ENCODE results near the gene CSGALNACT2.
A peak's percentile ranks its signal among the peaks of the same experiment; 100 is the strongest.
"Not testable (repeated sequence)": the region's sequence is repeated elsewhere in the genome, so short reads cannot be mapped to it uniquely, and the experiment has no call there.

The CSGALNACT2 gene

GRCh38 chr10:43138021-43138756 is at the start of gene CSGALNACT2:
CSGALNACT2 (plus strand) TSS chr10:43138445; CDS start chr10:43155150, 16,705 bp downstream.
- H3K27me3 ChIP-seq (ENCODE audit: low read depth): no peaks in the 10 kb centered on the region
- H3K4me1 ChIP-seq: peaks cover 18% of the 10 kb centered on the region
- peak within 1 kb of the TSS; percentile 66 for H3K4me3 ChIP-seq
- H3K9me3 ChIP-seq: no peaks in the 10 kb centered on the region
- peak; percentile 84 to 87 for DNase-seq (ENCODE audit: low spot score in 2 of 2)
- no peaks in the 10 kb centered on the region for H3K36me3 ChIP-seq (replicated peaks)
- in situ Hi-C loops (cut with MboI; ENCODE audit: low sequenced_read_pairs): no loop called here

GRCh38 chr10:43089519-43089918 is 48.7 kb upstream of the CSGALNACT2 start:
- no peak for DNase-seq (ENCODE audit: low spot score in 2 of 2)
- Histone ChIP-seq H3K9me3 (no peaks in the 10 kb centered on the region), H3K36me3 (replicated peaks) (no peaks in the 10 kb centered on the region), H3K27me3 (ENCODE audit: low read depth) (no peaks in the 10 kb centered on the region), H3K4me1 (no peaks in the 10 kb centered on the region), H3K4me3 (no peak overlapping the region)
- in situ Hi-C loops (cut with MboI; ENCODE audit: low sequenced_read_pairs): no loop called here

- no peak overlapping the region for H3K4me3 ChIP-seq
- in situ Hi-C loops (cut with MboI; ENCODE audit: low sequenced_read_pairs): no loop called here
- DNase-seq (ENCODE audit: low spot score in 2 of 2): no peak
- H3K36me3 ChIP-seq (replicated peaks): no peaks in the 10 kb centered on the region
- H3K27me3 ChIP-seq (ENCODE audit: low read depth): no peaks in the 10 kb centered on the region
- H3K9me3 ChIP-seq: no peaks in the 10 kb centered on the region
- no peaks in the 10 kb centered on the region for H3K4me1 ChIP-seq
These were observed 48.1 kb upstream of the CSGALNACT2 start for GRCh38 chr10:43090188-43090587.

GRCh38 chr10:43090664-43091063 is 47.6 kb upstream of the CSGALNACT2 start:
- Histone ChIP-seq H3K4me1 (no peaks in the 10 kb centered on the region), H3K36me3 (replicated peaks) (no peaks in the 10 kb centered on the region), H3K9me3 (no peaks in the 10 kb centered on the region), H3K27me3 (ENCODE audit: low read depth) (no peaks in the 10 kb centered on the region), H3K4me3 (no peak overlapping the region)
- no peak for DNase-seq (ENCODE audit: low spot score in 2 of 2)
- in situ Hi-C loops (cut with MboI; ENCODE audit: low sequenced_read_pairs): no loop called here

GRCh38 chr10:43091846-43092245 is 46.4 kb upstream of the CSGALNACT2 start:
- Histone ChIP-seq H3K9me3 (no peaks in the 10 kb centered on the region), H3K36me3 (replicated peaks) (no peaks in the 10 kb centered on the region), H3K4me3 (no peak overlapping the region), H3K4me1 (no peaks in the 10 kb centered on the region), H3K27me3 (ENCODE audit: low read depth) (no peaks in the 10 kb centered on the region)
- in situ Hi-C loops (cut with MboI; ENCODE audit: low sequenced_read_pairs): no loop called here
- no peak for DNase-seq (ENCODE audit: low spot score in 2 of 2)

GRCh38 chr10:43093423-43094076 is 44.7 kb upstream of the CSGALNACT2 start:
- H3K27me3 ChIP-seq (ENCODE audit: low read depth): no peaks in the 10 kb centered on the region
- H3K36me3 ChIP-seq (replicated peaks): no peaks in the 10 kb centered on the region
- peak in 1 of 2 experiments; percentile 41 for DNase-seq (ENCODE audit: low spot score in 2 of 2)
- no peak overlapping the region for H3K4me3 ChIP-seq
- no peaks in the 10 kb centered on the region for H3K4me1 ChIP-seq
- in situ Hi-C loops (cut with MboI; ENCODE audit: low sequenced_read_pairs): no loop called here
- H3K9me3 ChIP-seq: no peaks in the 10 kb centered on the region

GRCh38 chr10:43094085-43094484 is 44.2 kb upstream of the CSGALNACT2 start:
- no peak for DNase-seq (ENCODE audit: low spot score in 2 of 2)
- Histone ChIP-seq H3K9me3 (no peaks in the 10 kb centered on the region), H3K27me3 (ENCODE audit: low read depth) (no peaks in the 10 kb centered on the region), H3K4me1 (no peaks in the 10 kb centered on the region), H3K4me3 (no peak overlapping the region), H3K36me3 (replicated peaks) (no peaks in the 10 kb centered on the region)
- in situ Hi-C loops (cut with MboI; ENCODE audit: low sequenced_read_pairs): no loop called here

GRCh38 chr10:43099339-43099738 is 38.9 kb upstream of the CSGALNACT2 start:
- H3K27me3 ChIP-seq (ENCODE audit: low read depth); H3K4me1 ChIP-seq; in situ Hi-C loops (cut with MboI; ENCODE audit: low sequenced_read_pairs); H3K4me3 ChIP-seq; H3K9me3 ChIP-seq; DNase-seq (ENCODE audit: low spot score in 2 of 2); H3K36me3 ChIP-seq (replicated peaks): not testable (repeated sequence)

- Histone ChIP-seq H3K36me3 (replicated peaks) (no peaks in the 10 kb centered on the region), H3K4me3 (no peak overlapping the region), H3K9me3 (no peaks in the 10 kb centered on the region), H3K4me1 (peaks cover 1% of the 10 kb centered on the region; the same call in 1 of the 2 replicates), H3K27me3 (ENCODE audit: low read depth) (no peaks in the 10 kb centered on the region)
- DNase-seq (ENCODE audit: low spot score in 2 of 2): no peak
- in situ Hi-C loops (cut with MboI; ENCODE audit: low sequenced_read_pairs): loop anchor here (10.0 kb wide), 1 partner anchor 225 kb away; no protein-coding TSS in a partner anchor
These were observed 38.3 kb upstream of the CSGALNACT2 start for GRCh38 chr10:43099928-43100327.

- Histone ChIP-seq H3K9me3 (no peaks in the 10 kb centered on the region), H3K4me1 (peaks cover 5% of the 10 kb centered on the region), H3K4me3 (no peak overlapping the region), H3K36me3 (replicated peaks) (no peaks in the 10 kb centered on the region), H3K27me3 (ENCODE audit: low read depth) (no peaks in the 10 kb centered on the region)
- in situ Hi-C loops (cut with MboI; ENCODE audit: low sequenced_read_pairs): loop anchor here (10.0 kb wide), 1 partner anchor 226 kb away; no protein-coding TSS in a partner anchor
- no peak for DNase-seq (ENCODE audit: low spot score in 2 of 2)
These were observed 37.9 kb upstream of the CSGALNACT2 start for GRCh38 chr10:43100366-43100765.

- Histone ChIP-seq H3K4me1 (peaks cover 5% of the 10 kb centered on the region), H3K9me3 (no peaks in the 10 kb centered on the region), H3K4me3 (no peak overlapping the region), H3K36me3 (replicated peaks) (no peaks in the 10 kb centered on the region), H3K27me3 (ENCODE audit: low read depth) (no peaks in the 10 kb centered on the region)
- in situ Hi-C loops (cut with MboI; ENCODE audit: low sequenced_read_pairs): loop anchor here (10.0 kb wide), 1 partner anchor 227 kb away; no protein-coding TSS in a partner anchor
- no peak for DNase-seq (ENCODE audit: low spot score in 2 of 2)
These were observed 36.0 kb upstream of the CSGALNACT2 start for GRCh38 chr10:43102063-43102828.

GRCh38 chr10:43105102-43105955 is 32.9 kb upstream of the CSGALNACT2 start:
- in situ Hi-C loops (cut with MboI; ENCODE audit: low sequenced_read_pairs): loop anchor here (10.0 kb wide), 1 partner anchor 231 kb away; no protein-coding TSS in a partner anchor
- Histone ChIP-seq H3K4me1 (peaks cover 5% of the 10 kb centered on the region), H3K27me3 (ENCODE audit: low read depth) (no peaks in the 10 kb centered on the region), H3K9me3 (no peaks in the 10 kb centered on the region), H3K36me3 (replicated peaks) (no peaks in the 10 kb centered on the region), H3K4me3 (peak overlapping the region; percentile 39)
- peak; percentile 79 to 88 for DNase-seq (ENCODE audit: low spot score in 2 of 2)

- Histone ChIP-seq H3K4me3 (no peak overlapping the region), H3K36me3 (replicated peaks) (no peaks in the 10 kb centered on the region), H3K4me1 (peaks cover 5% of the 10 kb centered on the region), H3K9me3 (no peaks in the 10 kb centered on the region), H3K27me3 (ENCODE audit: low read depth) (no peaks in the 10 kb centered on the region)
- in situ Hi-C loops (cut with MboI; ENCODE audit: low sequenced_read_pairs): loop anchor here (10.0 kb wide), 1 partner anchor 231 kb away; no protein-coding TSS in a partner anchor
- no peak for DNase-seq (ENCODE audit: low spot score in 2 of 2)
These were observed 32.4 kb upstream of the CSGALNACT2 start for GRCh38 chr10:43105956-43106229.

Measured in HAP-1 (cell line).